DND-41 (cell line): ENCODE data around the gene TBC1D7.

Source experiments
- CTCF ChIP-seq: IDR thresholded peaks from 2 replicates; pipeline ENCODE4 v1.5.1; 2012; ENCODE audit warnings: borderline replicate concordance, low read length, moderate library complexity, mild to moderate bottlenecking; ENCODE audit not compliant: poor library complexity, severe bottlenecking; ENCODE audit errors: extremely low read depth
- EZH2 ChIP-seq: IDR thresholded peaks from 3 replicates; pipeline ENCODE4 v1.6.1; 2012; ENCODE audit warnings: borderline replicate concordance, low read depth, mild to moderate bottlenecking, moderate library complexity, low read length, inconsistent platforms; ENCODE audit not compliant: severe bottlenecking

GRCh38 chr6:13298446-13298845, 29.9 kb downstream of the TBC1D7 start:
- TF ChIP-seq CTCF (no peak), EZH2 (no peak)
